ENCODE data around the gene ATAD5. TPM values are rescaled to one million over a fixed set of nuclear protein-coding genes. Genes with fewer than 3 reads are reported as not detected.

Gene ATAD5
- total RNA-seq, 1 experiment from 2014 or later = 26.0 TPM

DNA sequence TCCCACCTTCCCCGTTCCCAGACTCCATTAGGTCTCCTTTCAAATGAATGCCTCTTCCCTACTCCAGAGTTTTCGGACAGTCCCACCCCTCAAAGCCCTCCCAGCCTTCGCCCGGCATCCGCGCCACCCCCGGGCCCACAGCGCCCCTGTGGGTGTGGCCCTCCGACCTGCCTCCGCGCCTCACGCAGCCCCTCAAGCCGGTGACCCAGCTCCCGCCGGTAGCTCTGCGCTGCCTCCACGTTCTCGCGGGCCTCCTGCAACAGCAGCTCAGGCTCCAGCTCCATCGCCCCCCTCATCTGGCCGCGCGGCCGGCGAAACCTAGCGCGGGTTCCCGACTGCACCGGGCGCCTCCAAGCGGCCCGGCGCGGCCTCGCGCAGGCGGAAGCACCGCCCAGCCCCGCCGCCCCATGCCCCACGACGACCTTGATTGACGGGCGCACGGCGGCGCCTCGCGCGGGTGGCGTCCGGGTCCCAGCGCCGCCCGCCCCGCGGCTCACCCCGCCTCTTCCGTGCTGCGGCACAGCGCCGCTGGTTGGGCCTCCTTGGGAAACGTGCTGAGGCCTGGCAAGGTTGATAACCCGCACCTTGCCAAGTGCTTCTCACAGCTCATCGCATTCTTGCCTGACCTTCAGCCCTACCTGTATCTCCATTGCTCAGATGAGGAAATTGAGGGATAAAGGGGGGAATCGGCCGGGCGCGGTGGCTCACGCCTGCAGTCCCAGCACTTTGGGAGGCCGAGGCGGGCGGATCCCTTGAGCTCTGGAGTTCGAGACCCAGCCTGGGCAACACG, 7.2 kb upstream of the ATAD5 start, which contains the start of gene CRLF3 (continued):
- TF ChIP-seq, protein P1, sequence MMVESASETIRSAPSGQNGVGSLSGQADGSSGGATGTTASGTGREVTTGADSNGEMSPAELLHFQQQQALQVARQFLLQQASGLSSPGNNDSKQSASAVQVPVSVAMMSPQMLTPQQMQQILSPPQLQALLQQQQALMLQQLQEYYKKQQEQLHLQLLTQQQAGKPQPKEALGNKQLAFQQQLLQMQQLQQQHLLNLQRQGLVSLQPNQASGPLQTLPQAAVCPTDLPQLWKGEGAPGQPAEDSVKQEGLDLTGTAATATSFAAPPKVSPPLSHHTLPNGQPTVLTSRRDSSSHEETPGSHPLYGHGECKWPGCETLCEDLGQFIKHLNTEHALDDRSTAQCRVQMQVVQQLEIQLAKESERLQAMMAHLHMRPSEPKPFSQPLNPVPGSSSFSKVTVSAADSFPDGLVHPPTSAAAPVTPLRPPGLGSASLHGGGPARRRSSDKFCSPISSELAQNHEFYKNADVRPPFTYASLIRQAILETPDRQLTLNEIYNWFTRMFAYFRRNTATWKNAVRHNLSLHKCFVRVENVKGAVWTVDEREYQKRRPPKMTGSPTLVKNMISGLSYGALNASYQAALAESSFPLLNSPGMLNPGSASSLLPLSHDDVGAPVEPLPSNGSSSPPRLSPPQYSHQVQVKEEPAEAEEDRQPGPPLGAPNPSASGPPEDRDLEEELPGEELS (CRISPR knock-in tag; IDR thresholded peaks at IDR 0.05) = peak; percentile 27
- TF ChIP-seq, protein P2, sequence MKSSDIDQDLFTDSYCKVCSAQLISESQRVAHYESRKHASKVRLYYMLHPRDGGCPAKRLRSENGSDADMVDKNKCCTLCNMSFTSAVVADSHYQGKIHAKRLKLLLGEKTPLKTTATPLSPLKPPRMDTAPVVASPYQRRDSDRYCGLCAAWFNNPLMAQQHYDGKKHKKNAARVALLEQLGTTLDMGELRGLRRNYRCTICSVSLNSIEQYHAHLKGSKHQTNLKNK (CRISPR knock-in tag; IDR thresholded peaks at IDR 0.05) = no peak
- TF ChIP-seq TP53 (CRISPR knock-in tag; IDR thresholded peaks at IDR 0.05) = 0 out of 2 replicates have a peak, but pooled peaks have one; percentile 61
- TF ChIP-seq, protein P3, sequence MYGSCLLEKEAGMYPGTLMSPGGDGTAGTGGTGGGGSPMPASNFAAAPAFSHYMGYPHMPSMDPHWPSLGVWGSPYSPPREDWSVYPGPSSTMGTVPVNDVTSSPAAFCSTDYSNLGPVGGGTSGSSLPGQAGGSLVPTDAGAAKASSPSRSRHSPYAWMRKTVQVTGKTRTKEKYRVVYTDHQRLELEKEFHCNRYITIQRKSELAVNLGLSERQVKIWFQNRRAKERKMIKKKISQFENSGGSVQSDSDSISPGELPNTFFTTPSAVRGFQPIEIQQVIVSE (CRISPR knock-in tag; IDR thresholded peaks at IDR 0.05; ENCODE audit: borderline replicate concordance) = no peak

DNA sequence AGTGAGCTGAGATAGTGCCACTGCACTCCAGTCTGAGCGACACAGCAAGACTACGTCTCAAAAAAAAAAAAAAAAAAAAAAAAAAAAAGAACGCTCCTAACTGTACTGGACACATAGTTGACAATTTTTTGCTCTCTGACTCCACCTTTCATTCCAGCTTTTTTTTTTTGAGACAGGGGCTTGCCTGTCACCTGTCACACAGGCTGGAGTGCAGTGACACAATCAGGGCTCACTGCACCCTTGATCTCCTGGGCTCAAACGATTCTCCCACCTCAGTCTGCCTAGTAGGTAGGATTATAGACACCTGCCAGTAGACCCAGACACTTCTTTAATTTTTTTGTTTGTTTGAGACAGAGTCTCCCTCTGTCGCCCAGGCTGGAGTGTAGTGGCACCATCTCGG, 4.7 kb upstream of the ATAD5 start:
- ChIA-PET CTCF (interaction anchor here (0.6 kb wide), 1 partner anchor 10 kb away, joined by 3 read pairs; no protein-coding TSS in a partner anchor), POLR2A (no interaction called here)
- H3K27ac Mint-ChIP-seq = no peak overlapping the region; the same call in 1 of the 2 replicates
- ATAC-seq = no peak
- peaks cover 6% of the 10 kb centered on the region for H3K27me3 Mint-ChIP-seq (ENCODE audit: low read depth)
- no peaks in the 10 kb centered on the region for H3K9me3 Mint-ChIP-seq
- H3K36me3 Mint-ChIP-seq = no peaks in the 10 kb centered on the region
- no peak overlapping the region for H3K4me3 Mint-ChIP-seq
- H3K4me1 Mint-ChIP-seq = peaks cover 21% of the 10 kb centered on the region
- DNase-seq (ENCODE audit: low spot score) = no peak
- TF ChIP-seq, protein P4, sequence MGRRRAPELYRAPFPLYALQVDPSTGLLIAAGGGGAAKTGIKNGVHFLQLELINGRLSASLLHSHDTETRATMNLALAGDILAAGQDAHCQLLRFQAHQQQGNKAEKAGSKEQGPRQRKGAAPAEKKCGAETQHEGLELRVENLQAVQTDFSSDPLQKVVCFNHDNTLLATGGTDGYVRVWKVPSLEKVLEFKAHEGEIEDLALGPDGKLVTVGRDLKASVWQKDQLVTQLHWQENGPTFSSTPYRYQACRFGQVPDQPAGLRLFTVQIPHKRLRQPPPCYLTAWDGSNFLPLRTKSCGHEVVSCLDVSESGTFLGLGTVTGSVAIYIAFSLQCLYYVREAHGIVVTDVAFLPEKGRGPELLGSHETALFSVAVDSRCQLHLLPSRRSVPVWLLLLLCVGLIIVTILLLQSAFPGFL (CRISPR knock-in tag; IDR thresholded peaks at IDR 0.05; ENCODE audit: borderline replicate concordance) = no peak
- TF ChIP-seq, protein P1 (CRISPR knock-in tag; IDR thresholded peaks at IDR 0.05) = no peak
- TF ChIP-seq, protein P5, sequence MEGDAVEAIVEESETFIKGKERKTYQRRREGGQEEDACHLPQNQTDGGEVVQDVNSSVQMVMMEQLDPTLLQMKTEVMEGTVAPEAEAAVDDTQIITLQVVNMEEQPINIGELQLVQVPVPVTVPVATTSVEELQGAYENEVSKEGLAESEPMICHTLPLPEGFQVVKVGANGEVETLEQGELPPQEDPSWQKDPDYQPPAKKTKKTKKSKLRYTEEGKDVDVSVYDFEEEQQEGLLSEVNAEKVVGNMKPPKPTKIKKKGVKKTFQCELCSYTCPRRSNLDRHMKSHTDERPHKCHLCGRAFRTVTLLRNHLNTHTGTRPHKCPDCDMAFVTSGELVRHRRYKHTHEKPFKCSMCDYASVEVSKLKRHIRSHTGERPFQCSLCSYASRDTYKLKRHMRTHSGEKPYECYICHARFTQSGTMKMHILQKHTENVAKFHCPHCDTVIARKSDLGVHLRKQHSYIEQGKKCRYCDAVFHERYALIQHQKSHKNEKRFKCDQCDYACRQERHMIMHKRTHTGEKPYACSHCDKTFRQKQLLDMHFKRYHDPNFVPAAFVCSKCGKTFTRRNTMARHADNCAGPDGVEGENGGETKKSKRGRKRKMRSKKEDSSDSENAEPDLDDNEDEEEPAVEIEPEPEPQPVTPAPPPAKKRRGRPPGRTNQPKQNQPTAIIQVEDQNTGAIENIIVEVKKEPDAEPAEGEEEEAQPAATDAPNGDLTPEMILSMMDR (IDR thresholded peaks at IDR 0.05) = no peak
- TF ChIP-seq EMX1 (CRISPR knock-in tag; IDR thresholded peaks at IDR 0.05) (no peak), ZNF396 (CRISPR knock-in tag; IDR thresholded peaks at IDR 0.05; ENCODE audit: borderline replicate concordance) (no peak), RELA (CRISPR knock-in tag; IDR thresholded peaks at IDR 0.05; ENCODE audit: borderline replicate concordance) (no peak), MXD4 (CRISPR knock-in tag; IDR thresholded peaks at IDR 0.05; ENCODE audit: borderline replicate concordance) (no peak), NFE2L1 (CRISPR knock-in tag; IDR thresholded peaks at IDR 0.05) (no peak), CREB1 (CRISPR knock-in tag; IDR thresholded peaks at IDR 0.05) (no peak), JUN (CRISPR knock-in tag; IDR thresholded peaks at IDR 0.05) (no peak)
- TF ChIP-seq, protein P6, sequence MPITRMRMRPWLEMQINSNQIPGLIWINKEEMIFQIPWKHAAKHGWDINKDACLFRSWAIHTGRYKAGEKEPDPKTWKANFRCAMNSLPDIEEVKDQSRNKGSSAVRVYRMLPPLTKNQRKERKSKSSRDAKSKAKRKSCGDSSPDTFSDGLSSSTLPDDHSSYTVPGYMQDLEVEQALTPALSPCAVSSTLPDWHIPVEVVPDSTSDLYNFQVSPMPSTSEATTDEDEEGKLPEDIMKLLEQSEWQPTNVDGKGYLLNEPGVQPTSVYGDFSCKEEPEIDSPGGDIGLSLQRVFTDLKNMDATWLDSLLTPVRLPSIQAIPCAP (CRISPR knock-in tag; IDR thresholded peaks at IDR 0.05) = no peak
- TF ChIP-seq, protein P7, sequence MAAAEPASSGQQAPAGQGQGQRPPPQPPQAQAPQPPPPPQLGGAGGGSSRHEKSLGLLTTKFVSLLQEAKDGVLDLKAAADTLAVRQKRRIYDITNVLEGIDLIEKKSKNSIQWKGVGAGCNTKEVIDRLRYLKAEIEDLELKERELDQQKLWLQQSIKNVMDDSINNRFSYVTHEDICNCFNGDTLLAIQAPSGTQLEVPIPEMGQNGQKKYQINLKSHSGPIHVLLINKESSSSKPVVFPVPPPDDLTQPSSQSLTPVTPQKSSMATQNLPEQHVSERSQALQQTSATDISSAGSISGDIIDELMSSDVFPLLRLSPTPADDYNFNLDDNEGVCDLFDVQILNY (CRISPR knock-in tag; IDR thresholded peaks at IDR 0.05) = no peak
- TF ChIP-seq, protein P8, sequence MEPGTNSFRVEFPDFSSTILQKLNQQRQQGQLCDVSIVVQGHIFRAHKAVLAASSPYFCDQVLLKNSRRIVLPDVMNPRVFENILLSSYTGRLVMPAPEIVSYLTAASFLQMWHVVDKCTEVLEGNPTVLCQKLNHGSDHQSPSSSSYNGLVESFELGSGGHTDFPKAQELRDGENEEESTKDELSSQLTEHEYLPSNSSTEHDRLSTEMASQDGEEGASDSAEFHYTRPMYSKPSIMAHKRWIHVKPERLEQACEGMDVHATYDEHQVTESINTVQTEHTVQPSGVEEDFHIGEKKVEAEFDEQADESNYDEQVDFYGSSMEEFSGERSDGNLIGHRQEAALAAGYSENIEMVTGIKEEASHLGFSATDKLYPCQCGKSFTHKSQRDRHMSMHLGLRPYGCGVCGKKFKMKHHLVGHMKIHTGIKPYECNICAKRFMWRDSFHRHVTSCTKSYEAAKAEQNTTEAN (CRISPR knock-in tag; IDR thresholded peaks at IDR 0.05) = no peak
- TF ChIP-seq, protein P9, sequence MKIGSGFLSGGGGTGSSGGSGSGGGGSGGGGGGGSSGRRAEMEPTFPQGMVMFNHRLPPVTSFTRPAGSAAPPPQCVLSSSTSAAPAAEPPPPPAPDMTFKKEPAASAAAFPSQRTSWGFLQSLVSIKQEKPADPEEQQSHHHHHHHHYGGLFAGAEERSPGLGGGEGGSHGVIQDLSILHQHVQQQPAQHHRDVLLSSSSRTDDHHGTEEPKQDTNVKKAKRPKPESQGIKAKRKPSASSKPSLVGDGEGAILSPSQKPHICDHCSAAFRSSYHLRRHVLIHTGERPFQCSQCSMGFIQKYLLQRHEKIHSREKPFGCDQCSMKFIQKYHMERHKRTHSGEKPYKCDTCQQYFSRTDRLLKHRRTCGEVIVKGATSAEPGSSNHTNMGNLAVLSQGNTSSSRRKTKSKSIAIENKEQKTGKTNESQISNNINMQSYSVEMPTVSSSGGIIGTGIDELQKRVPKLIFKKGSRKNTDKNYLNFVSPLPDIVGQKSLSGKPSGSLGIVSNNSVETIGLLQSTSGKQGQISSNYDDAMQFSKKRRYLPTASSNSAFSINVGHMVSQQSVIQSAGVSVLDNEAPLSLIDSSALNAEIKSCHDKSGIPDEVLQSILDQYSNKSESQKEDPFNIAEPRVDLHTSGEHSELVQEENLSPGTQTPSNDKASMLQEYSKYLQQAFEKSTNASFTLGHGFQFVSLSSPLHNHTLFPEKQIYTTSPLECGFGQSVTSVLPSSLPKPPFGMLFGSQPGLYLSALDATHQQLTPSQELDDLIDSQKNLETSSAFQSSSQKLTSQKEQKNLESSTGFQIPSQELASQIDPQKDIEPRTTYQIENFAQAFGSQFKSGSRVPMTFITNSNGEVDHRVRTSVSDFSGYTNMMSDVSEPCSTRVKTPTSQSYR (CRISPR knock-in tag; IDR thresholded peaks at IDR 0.05) = no peak
